OCI-LY1 (cell line): ENCODE measurements around the gene SHE.

Source experiments
- CTCF ChIP-seq: fragments of 200-600 bp; sonication (generic), shearing (Covaris generic); IDR thresholded peaks from 2 replicates; pipeline ENCODE4 v1.5.1; 2017; ENCODE audit warnings: mild to moderate bottlenecking, antibody characterized with exemption, low read length, moderate library complexity, mixed read lengths
- EZH2 ChIP-seq: fragments of 200-600 bp; sonication (generic), shearing (Covaris generic); IDR thresholded peaks from 2 replicates; pipeline ENCODE4 v1.8.0; 2017; ENCODE audit warnings: borderline replicate concordance, mixed run types, mild to moderate bottlenecking, antibody characterized with exemption, low read length, moderate library complexity, mixed read lengths

GRCh38 chr1:154466921-154467417, 35.2 kb downstream of the SHE start:
- TF ChIP-seq CTCF (no peak), EZH2 (no peak)
